HG02840 (cell line): ENCODE data around the gene FOXF2.

Experiments
- ATAC-seq: cut with Tn5 transposase; IDR thresholded peaks from one replicate; pipeline ENCODE4 v1.9.1; 2021; ENCODE audit warnings: mild to moderate bottlenecking, moderate library complexity, moderate number of reproducible peaks; ENCODE audit not compliant: unreplicated experiment, low FRiP score

FOXF2 gene

GRCh38 chr6:1438471-1438881, 49.1 kb downstream of the FOXF2 start:
- ATAC-seq = no peak

- ATAC-seq = no peak
Measured at GRCh38 chr6:1439349-1439748, 50.0 kb downstream of the FOXF2 start.

GRCh38 chr6:1442929-1443328, 53.6 kb downstream of the FOXF2 start:
- no peak for ATAC-seq
